GM19238 (cell line): ENCODE results near the gene PGC.
"Not testable (repeated sequence)": the region's sequence is repeated elsewhere in the genome, so short reads cannot be mapped to it uniquely, and the experiment has no call there.

ENCODE experiments used
- DNase-seq: peaks from one replicate; pipeline ENCODE4 v3.0.0; 2011; ENCODE audit warnings: low spot score; ENCODE audit not compliant: insufficient read length

Gene PGC

GRCh38 chr6:41775293-41775882 is 28.2 kb upstream of the PGC start:
- no peak for DNase-seq

- DNase-seq, result no peak
Measured at GRCh38 chr6:41774841-41775240, 27.6 kb upstream of the PGC start.

- no peak for DNase-seq
Measured at GRCh38 chr6:41771058-41771983, 24.1 kb upstream of the PGC start.

GRCh38 chr6:41770381-41771057 is 23.3 kb upstream of the PGC start:
- no peak for DNase-seq

- no peak for DNase-seq
Measured at GRCh38 chr6:41769376-41769775, 22.2 kb upstream of the PGC start.

GRCh38 chr6:41768545-41769308 is 21.5 kb upstream of the PGC start:
- no peak for DNase-seq

- DNase-seq, result no peak
Measured at GRCh38 chr6:41767112-41767833, 20.1 kb upstream of the PGC start.

GRCh38 chr6:41766043-41766664 is 19.0 kb upstream of the PGC start:
- DNase-seq, result not testable (repeated sequence)

GRCh38 chr6:41763470-41763869 is 16.3 kb upstream of the PGC start:
- no peak for DNase-seq

GRCh38 chr6:41759905-41760579 is 12.8 kb upstream of the PGC start:
- no peak for DNase-seq

GRCh38 chr6:41759106-41759904 is 12.1 kb upstream of the PGC start:
- DNase-seq, result no peak

- no peak for DNase-seq
Measured at GRCh38 chr6:41758641-41759035, 11.4 kb upstream of the PGC start.

GRCh38 chr6:41757931-41758640 is 10.9 kb upstream of the PGC start:
- no peak for DNase-seq

- DNase-seq, result no peak
Measured at GRCh38 chr6:41757271-41757670, 10.1 kb upstream of the PGC start.

- DNase-seq, result no peak
Measured at GRCh38 chr6:41756354-41756753, 9.2 kb upstream of the PGC start.

GRCh38 chr6:41755895-41756294 is 8.7 kb upstream of the PGC start:
- DNase-seq, result no peak

- DNase-seq, result no peak
Measured at GRCh38 chr6:41750374-41750773, 3.2 kb upstream of the PGC start.

- no peak for DNase-seq
Measured at GRCh38 chr6:41748542-41748941, 1.3 kb upstream of the PGC start.
